AG09319 (cell line): ENCODE data around the gene HOXB5.

Source experiments
- DNase-seq: peaks from one replicate; pipeline ENCODE4 v3.0.0-alpha.2; 2010; ENCODE audit warnings: low read depth; ENCODE audit errors: extremely low read depth
- CTCF ChIP-seq: IDR thresholded peaks from 2 replicates; pipeline ENCODE4 v1.5.1; 2011; ENCODE audit warnings: low read depth, mild to moderate bottlenecking, inconsistent platforms, low read length, moderate library complexity

The HOXB5 gene

GRCh38 chr17:48631693-48632578 lies 38.4 kb upstream of the HOXB5 start:
- DNase-seq: no peak
- no peak for TF ChIP-seq CTCF

GRCh38 chr17:48630925-48631692 lies 37.5 kb upstream of the HOXB5 start:
- no peak for TF ChIP-seq CTCF

GRCh38 chr17:48630009-48630924 lies 36.7 kb upstream of the HOXB5 start:
- TF ChIP-seq CTCF: no peak
- no peak for DNase-seq

More at GRCh38 chr17:48630925-48631692, 37.5 kb upstream of the HOXB5 start:
- DNase-seq: no peak

GRCh38 chr17:48629411-48629759 lies 35.8 kb upstream of the HOXB5 start:
- TF ChIP-seq CTCF: no peak
- DNase-seq: no peak

- no peak for DNase-seq
- TF ChIP-seq CTCF: no peak
Observed at GRCh38 chr17:48628649-48629410, 35.3 kb upstream of the HOXB5 start.

GRCh38 chr17:48627623-48628521 lies 34.3 kb upstream of the HOXB5 start:
- DNase-seq: no peak
- no peak for TF ChIP-seq CTCF
